ENCODE measurements around the gene MCRIP2.

- no peak for TF ChIP-seq TCF12 (IDR thresholded peaks at IDR 0.05; ENCODE audit: low read depth)
- TF ChIP-seq, protein P1, sequence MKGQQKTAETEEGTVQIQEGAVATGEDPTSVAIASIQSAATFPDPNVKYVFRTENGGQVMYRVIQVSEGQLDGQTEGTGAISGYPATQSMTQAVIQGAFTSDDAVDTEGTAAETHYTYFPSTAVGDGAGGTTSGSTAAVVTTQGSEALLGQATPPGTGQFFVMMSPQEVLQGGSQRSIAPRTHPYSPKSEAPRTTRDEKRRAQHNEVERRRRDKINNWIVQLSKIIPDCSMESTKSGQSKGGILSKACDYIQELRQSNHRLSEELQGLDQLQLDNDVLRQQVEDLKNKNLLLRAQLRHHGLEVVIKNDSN (IDR thresholded peaks at IDR 0.05) = no peak
- TF ChIP-seq, protein P2, sequence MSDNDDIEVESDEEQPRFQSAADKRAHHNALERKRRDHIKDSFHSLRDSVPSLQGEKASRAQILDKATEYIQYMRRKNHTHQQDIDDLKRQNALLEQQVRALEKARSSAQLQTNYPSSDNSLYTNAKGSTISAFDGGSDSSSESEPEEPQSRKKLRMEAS (IDR thresholded peaks at IDR 0.05) = no peak
- TF ChIP-seq EGR1 (IDR thresholded peaks at IDR 0.05) = no peak
- TF ChIP-seq EP300 (IDR thresholded peaks at IDR 0.05; ENCODE audit: borderline replicate concordance) = no peak
- no peak for TF ChIP-seq CEBPB (IDR thresholded peaks at IDR 0.05)
- TF ChIP-seq TEAD4 (IDR thresholded peaks at IDR 0.05) = no peak
- no peak for TF ChIP-seq ZBTB7A (IDR thresholded peaks at IDR 0.05; ENCODE audit: low read depth)
- TF ChIP-seq NFIC (IDR thresholded peaks at IDR 0.05) = no peak
- no peak for TF ChIP-seq RAD21 (IDR thresholded peaks at IDR 0.05; ENCODE audit: low read depth)
- TF ChIP-seq, protein P3, sequence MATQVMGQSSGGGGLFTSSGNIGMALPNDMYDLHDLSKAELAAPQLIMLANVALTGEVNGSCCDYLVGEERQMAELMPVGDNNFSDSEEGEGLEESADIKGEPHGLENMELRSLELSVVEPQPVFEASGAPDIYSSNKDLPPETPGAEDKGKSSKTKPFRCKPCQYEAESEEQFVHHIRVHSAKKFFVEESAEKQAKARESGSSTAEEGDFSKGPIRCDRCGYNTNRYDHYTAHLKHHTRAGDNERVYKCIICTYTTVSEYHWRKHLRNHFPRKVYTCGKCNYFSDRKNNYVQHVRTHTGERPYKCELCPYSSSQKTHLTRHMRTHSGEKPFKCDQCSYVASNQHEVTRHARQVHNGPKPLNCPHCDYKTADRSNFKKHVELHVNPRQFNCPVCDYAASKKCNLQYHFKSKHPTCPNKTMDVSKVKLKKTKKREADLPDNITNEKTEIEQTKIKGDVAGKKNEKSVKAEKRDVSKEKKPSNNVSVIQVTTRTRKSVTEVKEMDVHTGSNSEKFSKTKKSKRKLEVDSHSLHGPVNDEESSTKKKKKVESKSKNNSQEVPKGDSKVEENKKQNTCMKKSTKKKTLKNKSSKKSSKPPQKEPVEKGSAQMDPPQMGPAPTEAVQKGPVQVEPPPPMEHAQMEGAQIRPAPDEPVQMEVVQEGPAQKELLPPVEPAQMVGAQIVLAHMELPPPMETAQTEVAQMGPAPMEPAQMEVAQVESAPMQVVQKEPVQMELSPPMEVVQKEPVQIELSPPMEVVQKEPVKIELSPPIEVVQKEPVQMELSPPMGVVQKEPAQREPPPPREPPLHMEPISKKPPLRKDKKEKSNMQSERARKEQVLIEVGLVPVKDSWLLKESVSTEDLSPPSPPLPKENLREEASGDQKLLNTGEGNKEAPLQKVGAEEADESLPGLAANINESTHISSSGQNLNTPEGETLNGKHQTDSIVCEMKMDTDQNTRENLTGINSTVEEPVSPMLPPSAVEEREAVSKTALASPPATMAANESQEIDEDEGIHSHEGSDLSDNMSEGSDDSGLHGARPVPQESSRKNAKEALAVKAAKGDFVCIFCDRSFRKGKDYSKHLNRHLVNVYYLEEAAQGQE (IDR thresholded peaks at IDR 0.05; ENCODE audit: low read depth) = no peak
- TF ChIP-seq YY1 (IDR thresholded peaks at IDR 0.05; ENCODE audit: low read depth) = no peak
- no peak for TF ChIP-seq TAF1 (IDR thresholded peaks at IDR 0.05; ENCODE audit: low read depth)
- TF ChIP-seq CREB1 (IDR thresholded peaks at IDR 0.05; ENCODE audit: low read depth) = no peak
Measured at GRCh38 chr16:598823-599739, 42.5 kb upstream of the MCRIP2 start.

All from Ishikawa (cell line).